GM12892 (cell line): Measurements from ENCODE around the gene TBL1XR1.

ENCODE experiments used
- POLR2A ChIP-seq: IDR thresholded peaks from 2 replicates; pipeline ENCODE4 v1.6.1; 2011; ENCODE audit warnings: low read depth, low read length, control low read depth
- POLR2AphosphoS5 ChIP-seq: IDR thresholded peaks from 2 replicates; pipeline ENCODE4 v1.6.1; 2011; ENCODE audit warnings: low read depth, low read length, control low read depth
- TAF1 ChIP-seq: IDR thresholded peaks from 2 replicates; pipeline ENCODE4 v1.6.1; 2011; ENCODE audit warnings: low read depth, mild to moderate bottlenecking, control low read depth, low read length, borderline replicate concordance

GRCh38 chr3:177238686-177239216, 41.5 kb upstream of the TBL1XR1 start:
- TF ChIP-seq POLR2AphosphoS5 (no peak), POLR2A (no peak), TAF1 (no peak)
